Mucosa of descending colon (tissue), 3 donors: ENCODE data around the gene LRRC1. TPM values are rescaled to one million over a fixed set of nuclear protein-coding genes. Genes with fewer than 3 reads are reported as not detected.

Source experiments
- ATAC-seq: fragments of 200-7000 bp; cut with Tn5 transposase; one replicate; pipeline ENCODE4 v1.9.1; 2020; ENCODE audit warnings: mild to moderate bottlenecking, moderate library complexity
- DNase-seq, 3 donors: peaks; one replicate each; pipeline ENCODE4 v3.0.0-alpha.2; 2020
- H3K36me3 ChIP-seq: fragments of 200-600 bp; one replicate; pipeline ENCODE4 v1.8.0; 2021; ENCODE audit warnings: low read depth, mild to moderate bottlenecking
- H3K4me1 ChIP-seq: fragments of 200-600 bp; one replicate; pipeline ENCODE4 v1.8.0; 2021; ENCODE audit warnings: low read depth, mild to moderate bottlenecking
- H3K4me3 ChIP-seq: fragments of 200-600 bp; one replicate; pipeline ENCODE4 v1.8.0; 2021; ENCODE audit warnings: mild to moderate bottlenecking
- H3K9me3 ChIP-seq: fragments of 200-600 bp; one replicate; pipeline ENCODE4 v1.8.0; 2021; ENCODE audit warnings: mild to moderate bottlenecking
- intact Hi-C, 2 donors: fragments of 100-400 bp; cut with DNase I in 1 of 2; cut with micrococcal nuclease in 1 of 2; formaldehyde crosslinking; loops; one replicate each; pipeline versions ENCODE4 v1.11.0 to v1.11.1; 2022; cut with DNase I, micrococcal nuclease
- total RNA-seq, 3 donors: library from RNA; stranded (reverse); fragmentation: NEBNext Ultra II Directional in 2 of 3; extraction: Animal tissue kit (Norgen Biotek cat#: 25700) in 2 of 3; gene quantifications; one replicate each; pipeline versions ENCODE4 v1.2.1 to v1.2.4, GENCODE V29; 2021 to 2023
- TF ChIP-seq, protein P1 (sequence below): fragments of 200-600 bp; IDR thresholded peaks from one replicate; pipeline ENCODE4 v1.8.0; 2022; ENCODE audit warnings: antibody characterized with exemption, mild to moderate bottlenecking
- donor health status: DM: no; HTN: no; CAD: no; lungs with moderate emphysema.
- donor health status: DM: no; HTN: no; CAD: no.
- donor health status: DM: no; HTN: yes; CAD: no.

The LRRC1 gene
- total RNA-seq, 3 donors from 2014 or later = 57.7 to 105 (median 89.4) TPM

GRCh38 chr6:53944091-53944490, 149.3 kb downstream of the LRRC1 start:
- TF ChIP-seq, protein P1, sequence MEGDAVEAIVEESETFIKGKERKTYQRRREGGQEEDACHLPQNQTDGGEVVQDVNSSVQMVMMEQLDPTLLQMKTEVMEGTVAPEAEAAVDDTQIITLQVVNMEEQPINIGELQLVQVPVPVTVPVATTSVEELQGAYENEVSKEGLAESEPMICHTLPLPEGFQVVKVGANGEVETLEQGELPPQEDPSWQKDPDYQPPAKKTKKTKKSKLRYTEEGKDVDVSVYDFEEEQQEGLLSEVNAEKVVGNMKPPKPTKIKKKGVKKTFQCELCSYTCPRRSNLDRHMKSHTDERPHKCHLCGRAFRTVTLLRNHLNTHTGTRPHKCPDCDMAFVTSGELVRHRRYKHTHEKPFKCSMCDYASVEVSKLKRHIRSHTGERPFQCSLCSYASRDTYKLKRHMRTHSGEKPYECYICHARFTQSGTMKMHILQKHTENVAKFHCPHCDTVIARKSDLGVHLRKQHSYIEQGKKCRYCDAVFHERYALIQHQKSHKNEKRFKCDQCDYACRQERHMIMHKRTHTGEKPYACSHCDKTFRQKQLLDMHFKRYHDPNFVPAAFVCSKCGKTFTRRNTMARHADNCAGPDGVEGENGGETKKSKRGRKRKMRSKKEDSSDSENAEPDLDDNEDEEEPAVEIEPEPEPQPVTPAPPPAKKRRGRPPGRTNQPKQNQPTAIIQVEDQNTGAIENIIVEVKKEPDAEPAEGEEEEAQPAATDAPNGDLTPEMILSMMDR = no peak
- intact Hi-C loops = no loop called here
- Histone ChIP-seq H3K4me1 (no peaks in the 10 kb centered on the region), H3K4me3 (no peak overlapping the region), H3K36me3 (no peaks in the 10 kb centered on the region), H3K9me3 (no peaks in the 10 kb centered on the region)
- ATAC-seq (no peak), DNase-seq (no peak)

DNA sequence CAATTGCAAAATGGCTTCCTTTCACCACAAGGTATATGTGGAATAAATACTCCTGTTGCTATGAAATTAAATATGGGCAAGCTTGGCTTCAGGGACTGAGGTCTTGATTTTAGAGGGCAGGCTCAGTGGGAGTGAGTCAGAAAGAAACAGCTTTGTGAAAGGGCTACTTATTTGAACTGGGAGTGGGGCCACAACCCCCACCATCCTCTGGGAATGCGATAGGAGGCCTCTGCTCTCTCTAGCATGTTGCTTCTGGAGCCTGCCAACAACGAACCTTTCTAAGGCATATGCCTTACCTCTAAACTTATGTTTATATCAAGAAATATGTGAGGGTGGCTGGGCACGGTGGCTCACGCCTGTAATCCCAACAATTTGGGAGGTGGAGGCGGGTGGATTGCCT, 149.7 kb downstream of the LRRC1 start:
- Histone ChIP-seq H3K4me3 (no peak overlapping the region), H3K9me3 (no peaks in the 10 kb centered on the region), H3K4me1 (no peaks in the 10 kb centered on the region), H3K36me3 (no peaks in the 10 kb centered on the region)
- intact Hi-C loops = no loop called here
- DNase-seq (no peak), ATAC-seq (no peak)
- TF ChIP-seq, protein P1 = no peak

DNA sequence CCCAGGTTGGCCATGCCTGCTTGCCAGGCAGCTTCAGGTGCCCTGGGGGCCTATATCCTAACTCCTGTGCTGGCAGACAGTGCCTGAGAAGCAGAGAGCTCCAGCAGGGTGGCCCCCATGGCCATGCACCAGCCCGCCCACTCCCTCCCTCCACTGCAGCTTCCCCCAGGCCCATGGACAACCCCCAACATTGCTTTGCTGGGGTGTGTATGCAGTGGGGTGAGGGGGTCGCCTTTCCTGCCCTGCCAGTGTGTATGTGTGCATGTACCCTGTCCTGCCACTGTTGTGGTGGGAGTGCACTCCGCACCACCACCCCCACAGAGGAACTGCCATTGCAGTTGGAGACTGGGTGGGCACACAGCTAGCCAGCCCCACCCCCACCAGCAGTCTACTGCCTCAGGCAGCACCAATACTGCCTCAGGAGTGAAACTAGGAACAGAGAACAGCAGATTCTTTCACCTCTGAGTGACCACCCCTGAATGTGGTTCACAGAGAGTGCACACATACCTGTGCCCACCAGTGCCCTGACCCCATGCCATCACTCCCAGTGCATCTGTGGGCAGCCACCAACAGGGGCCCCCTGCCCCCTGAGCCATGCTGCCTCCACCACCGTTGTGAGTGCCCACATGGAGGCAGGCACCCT, 151.1 kb downstream of the LRRC1 start:
- H3K4me3 ChIP-seq = no peak overlapping the region
- DNase-seq (no peak), ATAC-seq (no peak)
- H3K36me3 ChIP-seq = no peaks in the 10 kb centered on the region
- no peaks in the 10 kb centered on the region for H3K4me1 ChIP-seq
- intact Hi-C loops = no loop called here
- TF ChIP-seq, protein P1 = no peak
- no peaks in the 10 kb centered on the region for H3K9me3 ChIP-seq

GRCh38 chr6:53947780-53948179, 153.0 kb downstream of the LRRC1 start:
- Histone ChIP-seq H3K9me3 (no peaks in the 10 kb centered on the region), H3K36me3 (no peaks in the 10 kb centered on the region), H3K4me1 (no peaks in the 10 kb centered on the region), H3K4me3 (no peak overlapping the region)
- intact Hi-C loops = no loop called here
- no peak for ATAC-seq
- TF ChIP-seq, protein P1 = no peak
- no peak for DNase-seq

- Histone ChIP-seq H3K4me3 (no peak overlapping the region), H3K9me3 (no peaks in the 10 kb centered on the region), H3K36me3 (no peaks in the 10 kb centered on the region), H3K4me1 (no peaks in the 10 kb centered on the region)
- TF ChIP-seq, protein P1 = no peak
- ATAC-seq (no peak), DNase-seq (no peak)
- intact Hi-C loops = loop anchor here in 1 of 2 donors (10.0 kb wide), 1 partner anchor 157 kb away; the partner anchor contains the start of gene LRRC1
Measured at GRCh38 chr6:53951383-53951782, 156.6 kb downstream of the LRRC1 start.
